ENCODE measurements around the gene THEMIS.

The THEMIS gene

GRCh38 chr6:127859956-127860355 is 40.9 kb downstream of the THEMIS start:
- DNase-seq (ENCODE audit: low read depth in 3 of 3): no peak

GRCh38 chr6:127858727-127859391 is 42.0 kb downstream of the THEMIS start:
- DNase-seq (ENCODE audit: low read depth in 3 of 3): no peak

GRCh38 chr6:127857051-127857637 is 43.7 kb downstream of the THEMIS start:
- DNase-seq (ENCODE audit: low read depth in 3 of 3): no peak

GRCh38 chr6:127855542-127856159 is 45.2 kb downstream of the THEMIS start:
- DNase-seq (ENCODE audit: low read depth in 3 of 3): peak in 2 of 3 experiments; percentile 16 to 28

GRCh38 chr6:127854009-127854408 is 46.8 kb downstream of the THEMIS start:
- DNase-seq (ENCODE audit: low read depth in 3 of 3): no peak

- DNase-seq (ENCODE audit: low read depth in 3 of 3): no peak
These were observed 49.7 kb downstream of the THEMIS start for GRCh38 chr6:127851197-127851596.

- DNase-seq (ENCODE audit: low read depth in 3 of 3): no peak
These were observed 55.6 kb downstream of the THEMIS start for GRCh38 chr6:127845242-127845641.

GRCh38 chr6:127844529-127844928 is 56.3 kb downstream of the THEMIS start:
- DNase-seq (ENCODE audit: low read depth in 3 of 3): no peak

GRCh38 chr6:127843582-127843981 is 57.3 kb downstream of the THEMIS start:
- DNase-seq (ENCODE audit: low read depth in 3 of 3): no peak

- DNase-seq (ENCODE audit: low read depth in 3 of 3): no peak
These were observed 58.3 kb downstream of the THEMIS start for GRCh38 chr6:127842562-127842961.

GRCh38 chr6:127841811-127842210 is 59.0 kb downstream of the THEMIS start:
- no peak for DNase-seq (ENCODE audit: low read depth in 3 of 3)

- DNase-seq (ENCODE audit: low read depth in 3 of 3): no peak
These were observed 66.7 kb downstream of the THEMIS start for GRCh38 chr6:127834136-127834535.

GRCh38 chr6:127833336-127833735 is 67.5 kb downstream of the THEMIS start:
- DNase-seq (ENCODE audit: low read depth in 3 of 3): no peak

GRCh38 chr6:127832381-127832780 is 68.5 kb downstream of the THEMIS start:
- no peak for DNase-seq (ENCODE audit: low read depth in 3 of 3)

- no peak for DNase-seq (ENCODE audit: low read depth in 3 of 3)
These were observed 76.8 kb downstream of the THEMIS start for GRCh38 chr6:127824061-127824460.

- no peak for DNase-seq (ENCODE audit: low read depth in 3 of 3)
These were observed 79.4 kb downstream of the THEMIS start for GRCh38 chr6:127821431-127821830.

- no peak for DNase-seq (ENCODE audit: low read depth in 3 of 3)
These were observed 82.7 kb downstream of the THEMIS start for GRCh38 chr6:127818149-127818548.

GRCh38 chr6:127816643-127817042 is 84.2 kb downstream of the THEMIS start:
- DNase-seq (ENCODE audit: low read depth in 3 of 3): no peak

- no peak for DNase-seq (ENCODE audit: low read depth in 3 of 3)
These were observed 87.2 kb downstream of the THEMIS start for GRCh38 chr6:127813699-127814027.

- no peak for DNase-seq (ENCODE audit: low read depth in 3 of 3)
These were observed 87.7 kb downstream of the THEMIS start for GRCh38 chr6:127812985-127813698.

- DNase-seq (ENCODE audit: low read depth in 3 of 3): no peak
These were observed 88.8 kb downstream of the THEMIS start for GRCh38 chr6:127811900-127812570.

- DNase-seq (ENCODE audit: low read depth in 3 of 3): no peak
These were observed 92.9 kb downstream of the THEMIS start for GRCh38 chr6:127807806-127808517.

Measured in stimulated activated CD4-positive, alpha-beta T cell treated with anti-CD3 and anti-CD28 coated beads, TNF-alpha, amount 100 ng/mL, for 4 hours (primary cell).